GM06990 (cell line): ENCODE measurements around the gene BOD1L2.

Experiments
- DNase-seq: peaks from one replicate; pipeline ENCODE4 v3.0.0-alpha.2; 2011; ENCODE audit not compliant: insufficient read length; ENCODE audit errors: extremely low read depth
- H3K27me3 ChIP-seq: replicated peaks from 2 replicates; pipeline ENCODE4 v1.6.0; 2011; ENCODE audit warnings: low read length; ENCODE audit not compliant: control insufficient read depth, insufficient read depth
- H3K36me3 ChIP-seq: 2 replicates; pipeline ENCODE4 v1.5.1; 2011; ENCODE audit warnings: low read length; ENCODE audit not compliant: control insufficient read depth, insufficient read depth
- H3K4me3 ChIP-seq: replicated peaks from 2 replicates; pipeline ENCODE4 v1.5.1; 2011; ENCODE audit warnings: low read depth, mild to moderate bottlenecking, control low read depth, low read length
- TF ChIP-seq, protein P1 (sequence below): IDR thresholded peaks from 2 replicates; pipeline ENCODE4 v1.5.1; 2011; ENCODE audit warnings: low read length, control low read depth, mild to moderate bottlenecking, inconsistent platforms; ENCODE audit not compliant: insufficient read depth, poor library complexity, severe bottlenecking

The BOD1L2 gene

DNA sequence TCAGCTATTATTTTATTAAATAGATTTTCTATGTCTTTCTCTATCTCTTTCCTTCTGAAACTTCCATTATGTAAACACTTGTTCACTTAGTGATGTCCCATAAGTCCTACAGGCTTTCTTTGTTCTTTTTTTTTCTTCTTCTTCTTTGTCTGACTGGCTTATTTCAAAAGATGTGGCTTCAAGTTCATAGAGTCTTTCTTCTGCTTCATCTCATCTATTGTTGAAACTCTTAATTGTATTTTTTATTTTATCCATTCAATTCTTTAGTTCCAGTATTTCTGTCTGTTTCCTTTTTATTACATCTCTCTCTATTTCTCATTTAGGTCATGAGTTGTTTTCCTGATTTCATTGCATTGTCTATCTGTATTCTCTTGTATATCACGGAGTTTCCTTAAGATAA, 38.5 kb downstream of the BOD1L2 start:
- no peaks in the 10 kb centered on the region; the same call in 1 of the 2 replicates for H3K27me3 ChIP-seq
- no peak for DNase-seq
- TF ChIP-seq, protein P1, sequence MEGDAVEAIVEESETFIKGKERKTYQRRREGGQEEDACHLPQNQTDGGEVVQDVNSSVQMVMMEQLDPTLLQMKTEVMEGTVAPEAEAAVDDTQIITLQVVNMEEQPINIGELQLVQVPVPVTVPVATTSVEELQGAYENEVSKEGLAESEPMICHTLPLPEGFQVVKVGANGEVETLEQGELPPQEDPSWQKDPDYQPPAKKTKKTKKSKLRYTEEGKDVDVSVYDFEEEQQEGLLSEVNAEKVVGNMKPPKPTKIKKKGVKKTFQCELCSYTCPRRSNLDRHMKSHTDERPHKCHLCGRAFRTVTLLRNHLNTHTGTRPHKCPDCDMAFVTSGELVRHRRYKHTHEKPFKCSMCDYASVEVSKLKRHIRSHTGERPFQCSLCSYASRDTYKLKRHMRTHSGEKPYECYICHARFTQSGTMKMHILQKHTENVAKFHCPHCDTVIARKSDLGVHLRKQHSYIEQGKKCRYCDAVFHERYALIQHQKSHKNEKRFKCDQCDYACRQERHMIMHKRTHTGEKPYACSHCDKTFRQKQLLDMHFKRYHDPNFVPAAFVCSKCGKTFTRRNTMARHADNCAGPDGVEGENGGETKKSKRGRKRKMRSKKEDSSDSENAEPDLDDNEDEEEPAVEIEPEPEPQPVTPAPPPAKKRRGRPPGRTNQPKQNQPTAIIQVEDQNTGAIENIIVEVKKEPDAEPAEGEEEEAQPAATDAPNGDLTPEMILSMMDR: no peak
- H3K36me3 ChIP-seq: no peaks in the 10 kb centered on the region
- no peak overlapping the region for H3K4me3 ChIP-seq

DNA sequence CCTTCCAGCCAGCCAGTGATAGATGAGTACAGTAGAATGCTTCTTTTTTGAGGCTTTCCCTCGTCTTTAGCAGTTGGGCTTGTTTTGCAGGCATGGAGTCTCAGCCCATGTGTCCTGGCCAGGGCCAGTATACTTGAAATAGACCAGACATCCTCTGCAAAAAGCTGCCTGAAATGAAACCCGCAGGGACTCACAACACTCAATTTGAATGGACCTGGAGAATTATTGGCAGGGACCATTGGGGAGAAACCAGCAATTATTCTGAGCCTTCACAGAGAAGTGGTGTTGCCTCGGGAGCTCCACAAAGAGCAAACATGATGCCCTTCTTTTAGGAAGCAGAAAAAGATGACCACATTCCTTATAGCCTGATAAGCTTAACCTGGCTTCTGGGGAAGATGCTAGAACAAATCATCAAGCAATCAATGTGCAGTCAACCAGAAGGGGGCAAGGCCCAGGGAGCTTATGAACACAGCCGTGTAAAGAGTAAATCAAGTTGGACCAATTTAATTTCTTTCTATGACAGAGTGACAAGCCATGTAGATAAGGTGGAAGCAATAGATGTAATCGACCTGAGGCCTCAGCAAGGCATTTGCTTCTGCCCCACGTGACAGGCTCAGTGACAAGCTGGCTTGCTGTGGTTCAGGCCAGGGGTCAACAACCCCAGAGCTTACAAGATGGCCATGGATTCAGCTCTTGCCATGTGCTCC, 42.1 kb downstream of the BOD1L2 start:
- DNase-seq: no peak
- TF ChIP-seq, protein P1: no peak
- Histone ChIP-seq H3K27me3 (no peaks in the 10 kb centered on the region; the same call in 1 of the 2 replicates), H3K4me3 (no peak overlapping the region), H3K36me3 (no peaks in the 10 kb centered on the region)

DNA sequence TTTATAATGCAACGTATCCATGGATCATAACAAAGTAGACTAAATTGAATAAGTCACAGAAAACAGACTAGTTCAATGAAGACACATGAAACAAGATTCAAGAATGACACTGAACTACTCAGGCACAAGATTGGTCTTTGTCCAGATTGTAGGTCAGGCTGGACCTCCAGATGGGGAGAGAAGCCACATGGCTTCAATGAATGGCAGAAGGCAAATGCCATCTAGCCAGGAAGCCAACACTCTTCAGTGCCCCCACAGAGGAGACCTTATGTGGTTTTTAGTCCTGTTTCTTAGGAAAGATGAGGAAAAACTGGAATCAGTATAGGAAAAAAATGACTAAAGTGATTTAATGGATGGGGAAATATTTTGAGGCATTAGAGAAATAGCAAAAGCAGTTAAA, 43.1 kb downstream of the BOD1L2 start:
- TF ChIP-seq, protein P1: no peak

DNA sequence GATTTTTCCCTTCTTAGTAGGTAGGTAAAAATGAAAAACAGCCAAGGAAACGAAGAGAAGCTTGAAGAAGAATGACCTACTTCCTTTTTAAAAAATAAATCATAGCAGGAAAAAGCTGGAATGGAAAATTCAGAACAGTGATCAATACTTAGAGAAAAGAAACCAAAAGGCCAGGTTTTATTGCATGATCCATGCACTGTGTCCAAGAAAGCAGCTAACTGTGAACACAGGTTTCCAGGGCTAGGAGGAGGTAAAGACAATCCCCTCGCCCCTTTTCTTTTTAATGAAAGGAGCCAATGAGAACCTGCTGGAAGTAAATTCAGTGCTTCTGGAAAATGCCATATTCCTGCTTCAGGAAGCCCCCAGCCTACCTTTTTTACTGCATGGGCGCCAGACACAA, 47.2 kb downstream of the BOD1L2 start:
- Histone ChIP-seq H3K27me3 (no peaks in the 10 kb centered on the region; the same call in 1 of the 2 replicates), H3K36me3 (no peaks in the 10 kb centered on the region), H3K4me3 (no peak overlapping the region)
- no peak for DNase-seq
- TF ChIP-seq, protein P1: no peak

More for the DNA sequence above, 43.1 kb downstream of the BOD1L2 start:
- no peak overlapping the region for H3K4me3 ChIP-seq
- no peak for DNase-seq
- H3K27me3 ChIP-seq: no peaks in the 10 kb centered on the region; the same call in 1 of the 2 replicates
- H3K36me3 ChIP-seq: no peaks in the 10 kb centered on the region

DNA sequence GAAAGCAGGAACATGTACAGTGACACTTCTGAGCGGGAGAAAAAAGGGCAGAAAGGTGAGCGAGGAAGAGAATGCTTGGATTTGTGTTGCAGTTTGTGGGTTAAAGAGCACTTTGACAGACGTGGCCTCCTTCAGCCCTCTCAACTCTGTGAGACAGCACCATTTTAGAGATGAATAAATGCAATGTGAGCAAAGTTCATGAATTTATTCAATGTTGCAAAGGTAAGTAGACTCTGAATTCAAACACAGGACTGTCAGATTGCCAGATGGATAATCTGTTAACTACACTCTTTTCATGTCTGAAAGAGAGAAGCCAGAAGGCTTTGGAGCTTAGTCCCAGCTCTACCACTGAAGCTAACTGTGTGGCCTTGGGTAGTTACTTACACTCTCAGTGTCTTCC, 47.7 kb downstream of the BOD1L2 start:
- Histone ChIP-seq H3K36me3 (no peaks in the 10 kb centered on the region), H3K4me3 (no peak overlapping the region), H3K27me3 (no peaks in the 10 kb centered on the region)
- no peak for DNase-seq
- TF ChIP-seq, protein P1: no peak
